Measurements from ENCODE around the gene PRKAA1. TPM values are rescaled to one million over a fixed set of nuclear protein-coding genes. Genes with fewer than 3 reads are reported as not detected.

Gene PRKAA1
- total RNA-seq, 1 experiment from 2014 or later, result 84.5 TPM

- no peaks in the 10 kb centered on the region for H4K20me1 ChIP-seq (ENCODE audit: low read length)
- no TSS peak for BruUV-seq (replicated peaks)
- no peak for DNase-seq
- H2AFZ ChIP-seq (ENCODE audit: low read length), result no peak overlapping the region
- ChIA-PET POLR2A (ENCODE audit: unreplicated experiment) (interaction anchor here (0.6 kb wide), 1 partner anchor 629 kb away, joined by 3 read pairs; no protein-coding TSS in a partner anchor), CTCF (interaction anchor here (0.6 kb wide), 1 partner anchor 122 kb away, joined by 3 read pairs; no protein-coding TSS in a partner anchor)
- H3K4me2 ChIP-seq (ENCODE audit: low read length), result no peak overlapping the region
- 0 out of 2 replicates have a peak, but pooled peaks cover 4% of the 10 kb centered on the region for H3K79me2 ChIP-seq (ENCODE audit: low read length)
- no peaks in the 10 kb centered on the region for H3F3A ChIP-seq (ENCODE audit: low read length, unreplicated experiment)
- no peak for TF ChIP-seq CTCF (conservative IDR thresholded peaks at IDR 0.05; ENCODE audit: low read depth, low read length)
- no peak for TF ChIP-seq EZH2phosphoT487 (IDR thresholded peaks at IDR 0.05; ENCODE audit: borderline replicate concordance, low read length)
- TF ChIP-seq EZH2 (IDR thresholded peaks at IDR 0.05; ENCODE audit: low read length, unreplicated experiment), result no peak
- no peak overlapping the region for H3K4me3 ChIP-seq (ENCODE audit: low read length)
- H3K9ac ChIP-seq (ENCODE audit: low read length), result no peak overlapping the region
- H3K9me3 ChIP-seq (ENCODE audit: low read length), result no peaks in the 10 kb centered on the region
- no peaks in the 10 kb centered on the region for H3K27me3 ChIP-seq (ENCODE audit: low read length)
- H3K27ac ChIP-seq (ENCODE audit: low read length), result no peak overlapping the region
- peaks cover 12% of the 10 kb centered on the region for H3K36me3 ChIP-seq (ENCODE audit: low read depth, low read length)
- ATAC-seq, result no peak
- H3K9me2 ChIP-seq (replicated peaks; ENCODE audit: low read length), result no peaks in the 10 kb centered on the region
- H3K4me1 ChIP-seq (ENCODE audit: insufficient read depth, low read length), result peaks cover 16% of the 10 kb centered on the region
- intact Hi-C loops (cut with micrococcal nuclease), result loop anchor here (5.0 kb wide), 4 partner anchors 351 to 1156 kb away; no protein-coding TSS in a partner anchor
Measured at GRCh38 chr5:40738502-40738901, 59.7 kb downstream of the PRKAA1 start.

- no peaks in the 10 kb centered on the region for H3K9me2 ChIP-seq (replicated peaks; ENCODE audit: low read length)
- no peaks in the 10 kb centered on the region for H4K20me1 ChIP-seq (ENCODE audit: low read length)
- BruUV-seq (replicated peaks), result no TSS peak
- ATAC-seq, result peak; percentile 61
- H3K79me2 ChIP-seq (ENCODE audit: low read length), result 0 out of 2 replicates have a peak, but pooled peaks cover 5% of the 10 kb centered on the region
- no peaks in the 10 kb centered on the region for H3F3A ChIP-seq (ENCODE audit: low read length, unreplicated experiment)
- H3K4me3 ChIP-seq (ENCODE audit: low read length), result no peak overlapping the region
- no peaks in the 10 kb centered on the region for H3K9me3 ChIP-seq (ENCODE audit: low read length)
- no peak overlapping the region for H3K27ac ChIP-seq (ENCODE audit: low read length)
- DNase-seq, result peak; percentile 95
- H3K27me3 ChIP-seq (ENCODE audit: low read length), result no peaks in the 10 kb centered on the region
- CTCF ChIA-PET, result interaction anchor here (0.5 to 0.6 kb wide), 3 partner anchors 10 to 115 kb away, joined by 3 to 6 read pairs (median 4); no protein-coding TSS in a partner anchor
- TF ChIP-seq EZH2 (IDR thresholded peaks at IDR 0.05; ENCODE audit: low read length, unreplicated experiment) (no peak), CTCF (conservative IDR thresholded peaks at IDR 0.05; ENCODE audit: low read depth, low read length) (peak; percentile 94), EZH2phosphoT487 (IDR thresholded peaks at IDR 0.05; ENCODE audit: borderline replicate concordance, low read length) (no peak)
- intact Hi-C loops (cut with micrococcal nuclease), result loop anchor here (1.0 to 5.0 kb wide), 10 partner anchors 47 to 1154 kb away; no protein-coding TSS in a partner anchor
- H3K4me2 ChIP-seq (ENCODE audit: low read length), result no peak overlapping the region
- no peak overlapping the region for H2AFZ ChIP-seq (ENCODE audit: low read length)
- peaks cover 12% of the 10 kb centered on the region for H3K36me3 ChIP-seq (ENCODE audit: low read depth, low read length)
- peaks cover 16% of the 10 kb centered on the region for H3K4me1 ChIP-seq (ENCODE audit: insufficient read depth, low read length)
- no peak overlapping the region for H3K9ac ChIP-seq (ENCODE audit: low read length)
- POLR2A ChIA-PET (ENCODE audit: unreplicated experiment), result no interaction called here
Measured at GRCh38 chr5:40736103-40736875, 61.9 kb downstream of the PRKAA1 start.

Measured in PC-3 (cell line).